WTC11 (cell line): Measurements from ENCODE around the gene RARA. TPM values are rescaled to one million over a fixed set of nuclear protein-coding genes. Genes with fewer than 3 reads are reported as not detected.
"Not testable (repeated sequence)": the region's sequence is repeated elsewhere in the genome, so short reads cannot be mapped to it uniquely, and the experiment has no call there.

Experiments
- ATAC-seq: fragments of 200-7000 bp; cut with Tn5 transposase; 2 replicates; pipeline ENCODE4 v1.10.0; 2021; ENCODE audit warnings: mild to moderate bottlenecking, moderate library complexity
- CTCF ChIA-PET: fragments of 300-600 bp; sonication (Branson Sonifier 250); formaldehyde crosslinking; loops from one replicate; lab custom pipeline; 2021; ENCODE audit warnings: antibody characterized with exemption; lab: Charles Lee
- POLR2A ChIA-PET: fragments of 350-600 bp; sonication (Branson Sonifier 250); formaldehyde crosslinking; loops from one replicate; lab custom pipeline; 2021; ENCODE audit warnings: antibody characterized with exemption; lab: Charles Lee
- DNase-seq: peaks from one replicate; pipeline ENCODE4 v3.0.0; 2021; ENCODE audit warnings: low spot score
- H3K27ac Mint-ChIP-seq: 2 replicates; pipeline ENCODE4 v1.8.0; 2021; ENCODE audit warnings: mixed read lengths
- H3K27me3 Mint-ChIP-seq: 2 replicates; pipeline ENCODE4 v1.8.0; 2021; ENCODE audit warnings: low read depth, mild to moderate bottlenecking, moderate library complexity, mixed read lengths
- H3K36me3 Mint-ChIP-seq: 2 replicates; pipeline ENCODE4 v1.8.0; 2021; ENCODE audit warnings: mixed read lengths
- H3K4me1 Mint-ChIP-seq: 2 replicates; pipeline ENCODE4 v1.8.0; 2022; ENCODE audit warnings: mixed read lengths
- H3K4me3 Mint-ChIP-seq: 2 replicates; pipeline ENCODE4 v1.8.0; 2021; ENCODE audit warnings: mild to moderate bottlenecking, moderate library complexity, mixed read lengths
- H3K9me3 Mint-ChIP-seq: 2 replicates; pipeline ENCODE4 v1.8.0; 2021; ENCODE audit warnings: mixed read lengths
- E2F1 ChIP-seq: sonication (generic); formaldehyde crosslinking; IDR thresholded peaks from 2 replicates; pipeline ENCODE4 v1.8.0; 2022; ENCODE audit warnings: mild to moderate bottlenecking, missing genetic modification reagents
- E2F5 ChIP-seq: sonication (generic); formaldehyde crosslinking; IDR thresholded peaks from 2 replicates; pipeline ENCODE4 v1.8.1; 2022; ENCODE audit warnings: mild to moderate bottlenecking, moderate library complexity, missing genetic modification reagents
- EMX1 ChIP-seq: fragments of 250-450 bp; sonication (Bioruptor Pico); IDR thresholded peaks from 2 replicates; pipeline ENCODE4 v1.8.0; 2021; ENCODE audit warnings: mild to moderate bottlenecking
- GABPB1 ChIP-seq: sonication (generic); formaldehyde crosslinking; IDR thresholded peaks from 2 replicates; pipeline ENCODE4 v1.8.1; 2023; ENCODE audit warnings: mild to moderate bottlenecking, missing genetic modification reagents
- NFE2L1 ChIP-seq: sonication (generic); formaldehyde crosslinking; IDR thresholded peaks from 2 replicates; pipeline ENCODE4 v1.8.1; 2023; ENCODE audit warnings: missing genetic modification reagents
- NR3C1 ChIP-seq: sonication (generic); formaldehyde crosslinking; conservative IDR thresholded peaks from 2 replicates; pipeline ENCODE4 v1.8.1; 2023; ENCODE audit warnings: low read depth, mild to moderate bottlenecking, missing genetic modification reagents
- OVOL2 ChIP-seq: fragments of 250-450 bp; sonication (Bioruptor Pico); IDR thresholded peaks from 2 replicates; pipeline ENCODE4 v1.9.0; 2021; ENCODE audit warnings: mild to moderate bottlenecking, borderline replicate concordance
- SP1 ChIP-seq: sonication (generic); formaldehyde crosslinking; conservative IDR thresholded peaks from 2 replicates; pipeline ENCODE4 v1.8.1; 2022; ENCODE audit warnings: missing genetic modification reagents
- STAT6 ChIP-seq: sonication (generic); formaldehyde crosslinking; conservative IDR thresholded peaks from 2 replicates; pipeline ENCODE4 v1.8.1; 2023; ENCODE audit warnings: mild to moderate bottlenecking, low read depth, missing genetic modification reagents, moderate library complexity
- ZBTB43 ChIP-seq: sonication (generic); formaldehyde crosslinking; IDR thresholded peaks from 2 replicates; pipeline ENCODE4 v1.8.1; 2023; ENCODE audit warnings: mild to moderate bottlenecking, missing genetic modification reagents
- ZMAT4 ChIP-seq: fragments of 250-450 bp; sonication (Bioruptor Pico); IDR thresholded peaks from 2 replicates; pipeline ENCODE4 v1.9.0; 2021; ENCODE audit warnings: mild to moderate bottlenecking
- ZNF138 ChIP-seq: sonication (generic); formaldehyde crosslinking; conservative IDR thresholded peaks from 2 replicates; pipeline ENCODE4 v1.8.1; 2022; ENCODE audit warnings: mild to moderate bottlenecking, moderate library complexity, missing genetic modification reagents
- ZNF219 ChIP-seq: sonication (generic); formaldehyde crosslinking; IDR thresholded peaks from 2 replicates; pipeline ENCODE4 v1.8.0; 2023; ENCODE audit warnings: missing genetic modification reagents, mild to moderate bottlenecking, borderline replicate concordance
- ZNF423 ChIP-seq: fragments of 250-450 bp; sonication (Bioruptor Pico); IDR thresholded peaks from 2 replicates; pipeline ENCODE4 v2.1.2; 2022; ENCODE audit warnings: mild to moderate bottlenecking, moderate library complexity
- ZNF532 ChIP-seq: fragments of 250-450 bp; sonication (Bioruptor Pico); IDR thresholded peaks from 2 replicates; pipeline ENCODE4 v1.9.0; 2021; ENCODE audit warnings: mild to moderate bottlenecking, borderline replicate concordance
- total RNA-seq: library from RNA; stranded (reverse); gene quantifications from 3 replicates; pipeline ENCODE4 v1.2.3, GENCODE V29; 2021

RARA gene
- total RNA-seq, 1 experiment from 2014 or later, result 20.7 TPM

GRCh38 chr17:40366861-40367518 is 58.0 kb downstream of the RARA start:
- H3K4me1 Mint-ChIP-seq, result peaks cover 22% of the 10 kb centered on the region
- DNase-seq, result no peak
- TF ChIP-seq STAT6 (CRISPR knock-in tag), result no peak
- no peak for TF ChIP-seq SP1
- TF ChIP-seq E2F5 (CRISPR knock-in tag), result no peak
- no peak for TF ChIP-seq NR3C1 (CRISPR knock-in tag)
- no peak for TF ChIP-seq NFE2L1
- TF ChIP-seq ZBTB43 (CRISPR knock-in tag), result no peak
- no peak for TF ChIP-seq ZNF219 (CRISPR knock-in tag)
- TF ChIP-seq ZNF532 (CRISPR knock-in tag), result no peak
- TF ChIP-seq E2F1 (CRISPR knock-in tag), result no peak
- no peak for TF ChIP-seq ZNF138
- no peak for TF ChIP-seq ZMAT4 (CRISPR knock-in tag)
- no peak for TF ChIP-seq EMX1 (CRISPR knock-in tag)
- TF ChIP-seq OVOL2, result no peak
- no peak for TF ChIP-seq ZNF423
- no peak for TF ChIP-seq GABPB1
- TF ChIP-seq, all 79 proteins: peak for 0
- Mint-ChIP-seq H3K27ac (no peak overlapping the region), H3K36me3 (0 out of 2 replicates have a peak, but pooled peaks cover 2% of the 10 kb centered on the region), H3K9me3 (peaks cover 4% of the 10 kb centered on the region), H3K4me3 (no peak overlapping the region), H3K27me3 (peaks cover 26% of the 10 kb centered on the region)
- ChIA-PET POLR2A (no interaction called here), CTCF (interaction anchor here (0.6 to 6.9 kb wide), 9 partner anchors 8 to 173 kb away, joined by 3 to 102 read pairs (median 4); partner anchors contain the start of gene TOP2A)
- no peak for ATAC-seq

- H3K9me3 Mint-ChIP-seq, DNase-seq, ATAC-seq, H3K36me3 Mint-ChIP-seq, H3K27ac Mint-ChIP-seq, H3K4me3 Mint-ChIP-seq: not testable (repeated sequence)
- H3K27me3 Mint-ChIP-seq, result peaks cover 19% of the 10 kb centered on the region
- ChIA-PET POLR2A (interaction anchor here (0.8 kb wide), 1 partner anchor 128 kb away, joined by 5 read pairs; no protein-coding TSS in a partner anchor), CTCF (interaction anchor here (1.3 kb wide), 1 partner anchor 13 kb away, joined by 5 read pairs; no protein-coding TSS in a partner anchor)
- peaks cover 15% of the 10 kb centered on the region for H3K4me1 Mint-ChIP-seq
Measured at GRCh38 chr17:40367728-40368127, 58.7 kb downstream of the RARA start.
